GM18526 (cell line): ENCODE data around the gene UAP1L1.

Experiments
- POLR2A ChIP-seq: IDR thresholded peaks from 3 replicates; pipeline ENCODE4 v1.6.1; 2011; ENCODE audit not compliant: insufficient read length; ENCODE audit errors: extremely low read depth

The UAP1L1 gene

GRCh38 chr9:137038916-137039315 is 38.4 kb upstream of the UAP1L1 start:
- no peak for TF ChIP-seq POLR2A

GRCh38 chr9:137039611-137040366 is 37.5 kb upstream of the UAP1L1 start:
- TF ChIP-seq POLR2A = no peak

GRCh38 chr9:137040568-137040967 is 36.7 kb upstream of the UAP1L1 start:
- TF ChIP-seq POLR2A = no peak

- TF ChIP-seq POLR2A = no peak
These were observed 36.2 kb upstream of the UAP1L1 start for GRCh38 chr9:137041124-137041523.

GRCh38 chr9:137042751-137043727 is 34.3 kb upstream of the UAP1L1 start:
- no peak for TF ChIP-seq POLR2A

- TF ChIP-seq POLR2A = no peak
These were observed 33.3 kb upstream of the UAP1L1 start for GRCh38 chr9:137044037-137044436.

GRCh38 chr9:137044502-137045177 is 32.7 kb upstream of the UAP1L1 start:
- no peak for TF ChIP-seq POLR2A

GRCh38 chr9:137045294-137046087 is 31.8 kb upstream of the UAP1L1 start:
- no peak for TF ChIP-seq POLR2A

- no peak for TF ChIP-seq POLR2A
These were observed 31.1 kb upstream of the UAP1L1 start, which contains the start of gene NPDC1 for GRCh38 chr9:137046088-137046787. TSS of gene NPDC1 (minus strand) at chr9:137046177. CDS start at chr9:137045989, 188 bp downstream.

GRCh38 chr9:137048655-137049543 is 28.4 kb upstream of the UAP1L1 start:
- no peak for TF ChIP-seq POLR2A

- no peak for TF ChIP-seq POLR2A
These were observed 27.5 kb upstream of the UAP1L1 start for GRCh38 chr9:137049544-137050449.

GRCh38 chr9:137050570-137050969 is 26.7 kb upstream of the UAP1L1 start:
- no peak for TF ChIP-seq POLR2A
